Activated CD4-positive, alpha-beta memory T cell treated with anti-CD3 and anti-CD28 coated beads, Interleukin-2, amount 10 ng/mL, durations not matched to agents 7 days and 5 days (primary cell): ENCODE measurements around the gene NUP210L. TPM values are rescaled to one million over a fixed set of nuclear protein-coding genes. Genes with fewer than 3 reads are reported as not detected.
"Not testable (repeated sequence)": the region's sequence is repeated elsewhere in the genome, so short reads cannot be mapped to it uniquely, and the experiment has no call there.

Experiments
- CTCF ChIA-PET: fragments of 350-600 bp; sonication (Branson Sonifier 250); formaldehyde crosslinking; loops from one replicate; lab custom pipeline; 2021; ENCODE audit warnings: antibody characterized with exemption, inconsistent platforms; lab: Charles Lee
- POLR2A ChIA-PET: fragments of 350-600 bp; sonication (Branson Sonifier 250); formaldehyde crosslinking; loops from one replicate; lab custom pipeline; 2021; ENCODE audit warnings: antibody characterized with exemption; lab: Charles Lee
- DNase-seq: peaks from one replicate; pipeline ENCODE4 v3.0.0-alpha.2; 2020
- H3K27ac Mint-ChIP-seq: one replicate; pipeline ENCODE4 v1.8.0; 2021; ENCODE audit warnings: mild to moderate bottlenecking, mixed read lengths
- H3K27me3 Mint-ChIP-seq: one replicate; pipeline ENCODE4 v1.8.0; 2021; ENCODE audit warnings: mixed read lengths
- H3K36me3 Mint-ChIP-seq: one replicate; pipeline ENCODE4 v1.8.0; 2021; ENCODE audit warnings: low read depth, mixed read lengths
- H3K4me1 Mint-ChIP-seq: one replicate; pipeline ENCODE4 v1.8.0; 2021; ENCODE audit warnings: mixed read lengths
- H3K4me3 Mint-ChIP-seq: one replicate; pipeline ENCODE4 v1.8.0; 2021; ENCODE audit warnings: mild to moderate bottlenecking, mixed read lengths
- H3K9me3 Mint-ChIP-seq: one replicate; pipeline ENCODE4 v1.8.0; 2021; ENCODE audit warnings: mixed read lengths
- total RNA-seq, 2 experiments: library from RNA; stranded (reverse); gene quantifications; one replicate each; pipeline ENCODE4 v1.2.3, GENCODE V29; 2021

Gene NUP210L
- total RNA-seq, 2 experiments from 2014 or later = 0.05 to 0.08 TPM

DNA sequence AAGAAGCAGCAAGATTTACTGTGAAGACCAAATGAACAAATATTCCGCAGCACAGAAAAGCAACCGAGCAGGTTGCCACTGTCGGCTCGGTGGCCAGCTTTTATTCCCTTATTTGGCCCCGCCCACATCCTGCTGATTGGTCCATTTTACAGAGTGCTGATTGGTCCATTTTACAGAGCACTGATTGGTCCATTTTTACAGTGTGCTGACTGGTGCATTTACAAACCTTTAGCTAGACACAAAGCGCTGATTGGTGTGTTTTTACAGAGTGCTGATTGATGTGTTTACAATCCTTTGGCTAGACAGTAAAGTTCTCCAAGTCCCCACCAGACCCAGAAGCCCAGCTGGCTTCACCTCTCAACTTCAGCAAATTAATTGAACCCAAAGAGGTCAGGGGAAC is 71.8 kb downstream of the NUP210L start:
- H3K27ac Mint-ChIP-seq, H3K36me3 Mint-ChIP-seq, H3K4me3 Mint-ChIP-seq, POLR2A ChIA-PET, H3K9me3 Mint-ChIP-seq, H3K27me3 Mint-ChIP-seq, H3K4me1 Mint-ChIP-seq, CTCF ChIA-PET, DNase-seq: not testable (repeated sequence)

DNA sequence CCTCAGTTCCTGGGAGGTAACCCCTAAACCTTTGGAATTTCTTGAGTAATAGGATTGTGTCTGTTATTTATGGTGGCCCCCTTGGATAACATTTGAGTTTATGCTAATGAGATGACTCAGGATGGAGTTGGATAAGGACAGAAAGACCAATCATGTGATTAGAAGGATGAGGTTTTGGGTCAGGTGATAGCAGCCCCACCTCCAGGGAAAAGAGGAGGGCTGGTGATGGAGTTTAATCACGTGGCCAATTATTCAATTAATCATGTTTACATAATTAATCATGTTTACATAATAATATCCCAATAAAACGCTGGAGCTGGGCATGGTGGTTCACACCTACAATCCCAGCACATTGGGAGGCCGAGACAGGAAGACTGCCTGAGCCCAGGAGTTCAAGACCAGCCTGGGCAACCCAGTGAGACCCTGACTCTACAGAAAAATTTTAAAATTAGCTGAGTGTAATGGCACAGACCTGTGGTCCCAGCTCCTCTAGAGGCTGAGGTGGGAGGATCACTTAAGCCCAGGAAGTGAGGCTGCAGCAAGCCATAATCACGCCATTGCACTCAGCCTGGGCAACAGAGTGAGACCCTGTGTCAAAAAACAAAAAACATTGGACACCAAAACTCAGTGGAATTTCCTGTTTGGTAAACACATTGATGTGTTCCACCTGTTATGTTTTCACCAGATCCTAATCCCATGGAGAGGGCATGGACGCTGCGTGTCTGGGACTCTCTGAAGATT is 73.3 kb downstream of the NUP210L start:
- H3K9me3 Mint-ChIP-seq = peaks cover 7% of the 10 kb centered on the region
- peaks cover 3% of the 10 kb centered on the region for H3K36me3 Mint-ChIP-seq
- CTCF ChIA-PET = no interaction called here
- peaks cover 5% of the 10 kb centered on the region for H3K27me3 Mint-ChIP-seq
- POLR2A ChIA-PET = no interaction called here
- H3K4me1 Mint-ChIP-seq = no peaks in the 10 kb centered on the region
- H3K4me3 Mint-ChIP-seq = no peak overlapping the region
- no peak for DNase-seq
- no peak overlapping the region for H3K27ac Mint-ChIP-seq

DNA sequence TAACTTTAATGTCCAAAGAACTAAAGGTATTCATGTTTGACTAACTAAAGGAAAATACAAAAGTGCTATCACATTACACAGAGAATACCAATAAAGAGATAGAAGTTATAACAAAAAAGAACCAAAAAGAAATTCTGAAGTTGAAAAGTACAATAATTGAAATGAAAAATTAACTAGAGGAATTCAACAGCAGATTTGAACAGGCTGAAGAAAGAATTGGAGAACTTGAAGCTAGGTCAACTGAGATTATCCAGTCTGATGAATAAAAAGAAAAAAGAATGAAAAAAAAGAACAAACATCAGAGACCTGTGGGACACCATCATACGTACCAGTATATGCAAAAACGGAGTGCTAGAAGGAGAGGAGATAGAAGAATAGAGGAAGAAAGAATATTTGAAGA is 78.5 kb downstream of the NUP210L start:
- no peak overlapping the region for H3K27ac Mint-ChIP-seq
- no peak overlapping the region for H3K4me3 Mint-ChIP-seq
- peaks cover 11% of the 10 kb centered on the region for H3K27me3 Mint-ChIP-seq
- peaks cover 6% of the 10 kb centered on the region for H3K9me3 Mint-ChIP-seq
- ChIA-PET POLR2A (no interaction called here), CTCF (interaction anchor here (0.7 kb wide), 1 partner anchor 13 kb away, joined by 3 read pairs; no protein-coding TSS in a partner anchor)
- H3K36me3 Mint-ChIP-seq = peaks cover 4% of the 10 kb centered on the region
- DNase-seq = no peak
- no peaks in the 10 kb centered on the region for H3K4me1 Mint-ChIP-seq

DNA sequence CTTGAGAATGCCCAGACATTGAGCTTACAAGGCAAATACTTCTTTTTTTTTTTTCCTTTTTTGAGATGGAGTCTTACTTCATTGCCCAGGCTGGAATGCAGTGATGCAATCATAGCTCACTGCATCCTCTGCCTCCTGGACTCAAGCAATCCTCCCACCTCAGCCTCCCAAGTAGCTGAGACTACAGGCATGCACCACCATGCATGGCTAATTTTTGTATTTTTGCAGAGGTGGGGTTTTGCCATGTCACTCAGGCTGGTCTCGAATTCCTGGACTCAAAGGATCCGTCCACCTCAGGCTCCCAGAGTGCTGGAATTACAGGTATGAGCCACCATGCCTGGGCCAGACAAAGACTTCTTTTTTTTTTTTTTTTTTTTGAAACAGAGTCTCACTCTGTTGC is 79.1 kb downstream of the NUP210L start:
- Mint-ChIP-seq H3K4me3 (no peak overlapping the region), H3K27ac (no peak overlapping the region), H3K9me3 (peaks cover 6% of the 10 kb centered on the region), H3K36me3 (peaks cover 4% of the 10 kb centered on the region), H3K4me1 (no peaks in the 10 kb centered on the region), H3K27me3 (peaks cover 11% of the 10 kb centered on the region)
- ChIA-PET POLR2A (interaction anchor here (0.7 kb wide), 1 partner anchor 196 kb away, joined by 4 read pairs; no protein-coding TSS in a partner anchor), CTCF (interaction anchor here (0.7 kb wide), 1 partner anchor 12 kb away, joined by 3 read pairs; no protein-coding TSS in a partner anchor)
- DNase-seq = no peak

DNA sequence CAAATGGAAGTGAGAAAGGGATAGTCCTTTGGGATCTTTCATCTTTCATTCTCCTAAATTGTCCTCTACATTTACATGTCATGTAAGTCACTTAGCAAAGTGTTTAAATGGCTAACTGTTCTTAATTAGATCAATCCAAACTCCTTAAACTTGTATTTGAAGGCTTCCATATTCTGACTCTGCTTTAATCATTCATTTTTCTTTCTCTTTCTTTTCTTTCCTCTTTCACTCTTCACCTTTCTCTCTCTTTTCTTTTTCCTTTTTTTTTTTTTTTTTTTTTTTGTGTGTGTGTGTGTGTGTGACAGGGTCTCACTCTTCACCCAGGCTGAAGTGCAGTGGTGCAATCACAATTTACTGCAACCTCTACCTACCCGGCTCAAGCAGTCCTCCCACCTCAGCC is 92.6 kb downstream of the NUP210L start:
- peaks cover 9% of the 10 kb centered on the region for H3K27me3 Mint-ChIP-seq
- ChIA-PET POLR2A (no interaction called here), CTCF (no interaction called here)
- no peaks in the 10 kb centered on the region for H3K4me1 Mint-ChIP-seq
- no peaks in the 10 kb centered on the region for H3K36me3 Mint-ChIP-seq
- no peak for DNase-seq
- H3K27ac Mint-ChIP-seq = no peak overlapping the region
- H3K4me3 Mint-ChIP-seq = no peak overlapping the region
- H3K9me3 Mint-ChIP-seq = no peaks in the 10 kb centered on the region

DNA sequence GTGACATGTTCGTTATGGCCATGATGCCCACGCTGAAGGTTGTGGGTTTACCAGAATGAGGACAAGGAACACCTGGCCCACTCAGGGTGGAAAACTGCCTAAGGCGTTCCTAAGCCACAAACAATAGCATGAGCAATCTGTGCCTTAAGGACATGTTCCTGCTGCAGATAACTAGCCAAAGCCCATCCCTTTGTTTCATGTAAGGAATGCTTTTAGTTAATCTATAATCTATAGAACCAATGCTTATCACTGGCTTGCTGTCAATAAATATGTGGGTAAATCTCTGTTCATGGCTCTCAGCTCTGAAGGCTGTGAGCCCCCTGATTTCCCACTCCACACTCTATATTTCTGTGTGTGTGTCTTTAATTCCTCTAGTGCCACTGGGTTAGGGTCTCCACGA is 107.4 kb downstream of the NUP210L start:
- H3K4me1 Mint-ChIP-seq, H3K27ac Mint-ChIP-seq, DNase-seq, H3K4me3 Mint-ChIP-seq, H3K36me3 Mint-ChIP-seq, CTCF ChIA-PET, POLR2A ChIA-PET, H3K9me3 Mint-ChIP-seq: not testable (repeated sequence)
- peaks cover 26% of the 10 kb centered on the region for H3K27me3 Mint-ChIP-seq

DNA sequence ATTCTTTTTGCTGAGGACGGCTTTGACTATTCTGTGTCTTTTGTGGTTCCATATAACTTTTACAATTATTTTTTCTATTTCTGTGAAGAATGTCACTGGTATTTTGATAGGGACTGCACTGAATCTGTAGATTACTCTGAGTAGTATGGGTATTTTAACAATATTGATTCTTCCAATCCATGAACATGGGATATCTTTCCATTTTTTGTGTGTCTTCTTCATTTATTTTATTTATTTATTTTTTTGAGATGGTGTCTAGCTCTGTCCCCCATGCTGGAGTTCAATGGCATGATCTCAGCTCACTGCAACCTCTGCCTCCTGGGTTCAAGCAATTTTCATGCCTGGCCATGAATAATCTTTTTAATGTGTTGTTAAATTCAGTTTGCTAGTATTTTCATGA is 121.2 kb downstream of the NUP210L start:
- peaks cover 11% of the 10 kb centered on the region for H3K27me3 Mint-ChIP-seq
- CTCF ChIA-PET, H3K4me1 Mint-ChIP-seq: not testable (repeated sequence)

DNA sequence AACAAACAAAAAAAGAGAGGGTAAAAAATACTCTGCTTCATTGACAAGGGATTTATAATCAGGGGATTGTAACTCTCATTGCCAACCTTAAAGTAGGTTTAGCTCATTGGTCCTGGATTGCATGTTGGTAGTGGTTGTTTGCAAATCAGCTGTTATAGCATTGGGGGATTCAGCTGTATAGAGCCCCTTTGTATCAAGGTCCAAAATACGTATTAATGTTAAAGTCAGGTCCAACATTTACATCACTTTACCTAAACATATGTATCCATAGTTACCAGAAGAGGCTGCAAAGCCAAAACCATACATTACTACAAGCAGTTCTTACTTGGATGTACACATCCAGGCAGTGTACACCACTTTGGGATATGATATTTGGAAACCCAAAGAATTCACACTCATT is 134.9 kb downstream of the NUP210L start:
- ChIA-PET POLR2A (no interaction called here), CTCF (no interaction called here)
- no peaks in the 10 kb centered on the region for H3K36me3 Mint-ChIP-seq
- H3K4me3 Mint-ChIP-seq = no peak overlapping the region
- H3K9me3 Mint-ChIP-seq = no peaks in the 10 kb centered on the region
- no peak for DNase-seq
- no peak overlapping the region for H3K27ac Mint-ChIP-seq
- no peaks in the 10 kb centered on the region for H3K27me3 Mint-ChIP-seq
- no peaks in the 10 kb centered on the region for H3K4me1 Mint-ChIP-seq

More for the DNA sequence above, 121.2 kb downstream of the NUP210L start:
- H3K4me3 Mint-ChIP-seq, H3K36me3 Mint-ChIP-seq, DNase-seq, H3K27ac Mint-ChIP-seq, H3K9me3 Mint-ChIP-seq, POLR2A ChIA-PET: not testable (repeated sequence)

DNA sequence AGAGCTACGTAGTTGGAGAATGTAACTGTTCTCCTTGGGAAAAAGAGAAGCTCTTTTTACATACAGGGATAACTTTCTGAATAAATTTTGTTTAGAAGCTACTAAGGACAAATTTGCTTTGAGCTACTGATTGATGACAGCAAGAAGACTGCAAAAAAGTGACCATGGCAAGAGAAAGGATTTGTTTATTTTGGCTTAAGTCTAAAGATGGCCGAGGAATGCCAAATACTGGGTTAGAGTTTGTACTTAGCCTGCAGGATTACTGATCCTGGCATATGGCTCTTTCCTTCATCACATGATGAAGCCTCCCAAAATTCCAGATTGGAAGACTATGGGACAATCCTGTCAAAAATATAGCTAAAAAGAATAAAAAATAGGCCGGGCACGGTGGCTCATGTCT is 135.6 kb downstream of the NUP210L start:
- ChIA-PET POLR2A (no interaction called here), CTCF (no interaction called here)
- Mint-ChIP-seq H3K36me3 (no peaks in the 10 kb centered on the region), H3K27me3 (no peaks in the 10 kb centered on the region), H3K27ac (no peak overlapping the region), H3K4me1 (no peaks in the 10 kb centered on the region), H3K4me3 (no peak overlapping the region), H3K9me3 (no peaks in the 10 kb centered on the region)
- no peak for DNase-seq

DNA sequence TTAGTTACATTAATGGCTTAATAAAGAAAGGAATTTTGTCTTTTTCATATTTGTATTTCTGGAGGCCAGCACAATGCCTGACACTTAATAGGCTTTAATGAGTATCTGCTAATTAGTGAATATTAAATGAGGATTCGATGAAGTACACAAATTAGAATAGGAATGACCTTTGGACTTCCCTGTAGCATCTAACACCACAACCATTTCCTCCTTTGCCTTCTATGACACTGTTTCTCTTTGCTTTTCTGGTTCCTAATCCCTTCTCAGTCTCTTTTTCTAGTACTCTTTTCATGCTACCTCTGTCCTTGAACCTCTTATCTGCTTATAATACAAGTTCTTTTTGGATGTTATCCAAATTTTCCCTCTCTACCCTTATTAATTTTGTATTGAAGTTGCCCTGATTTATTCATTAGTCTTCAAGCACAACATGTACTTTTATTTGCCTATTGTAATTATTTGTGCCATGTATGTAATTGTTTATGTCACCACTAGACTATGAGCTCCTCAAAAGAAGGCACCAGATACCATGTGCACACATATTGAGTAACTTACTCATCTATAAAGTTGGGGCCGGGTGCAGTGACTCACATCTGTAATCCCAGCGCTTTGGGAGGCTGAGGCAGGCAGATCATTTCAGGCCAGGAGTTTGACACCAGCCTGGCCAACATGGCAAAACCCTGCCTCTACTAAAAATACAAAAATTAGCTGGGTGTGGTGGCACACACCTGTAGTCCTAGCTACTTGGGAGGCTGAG is 140.5 kb downstream of the NUP210L start:
- H3K4me1 Mint-ChIP-seq = no peaks in the 10 kb centered on the region

DNA sequence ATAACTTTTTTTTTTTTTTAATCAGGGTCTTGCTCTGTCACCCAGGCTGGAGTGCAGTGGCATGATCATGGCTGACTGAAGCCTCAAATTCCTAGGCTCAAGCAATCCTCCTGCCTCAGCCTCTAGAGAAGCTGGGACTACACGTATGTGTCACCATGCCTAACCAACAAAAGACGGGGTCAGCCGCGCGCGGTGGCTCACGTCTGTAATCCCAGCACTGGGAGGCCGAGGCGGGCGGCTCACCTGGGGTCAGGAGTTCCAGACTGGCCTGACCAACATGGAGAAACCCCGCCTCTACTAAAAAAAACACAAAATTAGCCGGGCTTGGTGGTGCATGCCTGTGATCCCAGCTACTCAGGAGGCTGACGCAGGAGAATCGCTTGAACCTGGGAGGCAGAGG is 142.3 kb downstream of the NUP210L start:
- H3K27me3 Mint-ChIP-seq, H3K9me3 Mint-ChIP-seq, H3K27ac Mint-ChIP-seq, DNase-seq, CTCF ChIA-PET, H3K36me3 Mint-ChIP-seq, H3K4me3 Mint-ChIP-seq, H3K4me1 Mint-ChIP-seq: not testable (repeated sequence)
- POLR2A ChIA-PET = interaction anchor here (1.4 kb wide), 1 partner anchor 22 kb away, joined by 4 read pairs; the partner anchor contains the start of gene RPS27

More for the DNA sequence above, 140.5 kb downstream of the NUP210L start:
- no peak overlapping the region for H3K4me3 Mint-ChIP-seq
- H3K27ac Mint-ChIP-seq = no peak overlapping the region
- H3K9me3 Mint-ChIP-seq = no peaks in the 10 kb centered on the region
- H3K27me3 Mint-ChIP-seq = no peaks in the 10 kb centered on the region
- DNase-seq = no peak
- no peaks in the 10 kb centered on the region for H3K36me3 Mint-ChIP-seq
- ChIA-PET POLR2A (interaction anchor here (0.6 kb wide), 1 partner anchor 37 kb away, joined by 3 read pairs; the partner anchor contains the start of gene JTB), CTCF (no interaction called here)

DNA sequence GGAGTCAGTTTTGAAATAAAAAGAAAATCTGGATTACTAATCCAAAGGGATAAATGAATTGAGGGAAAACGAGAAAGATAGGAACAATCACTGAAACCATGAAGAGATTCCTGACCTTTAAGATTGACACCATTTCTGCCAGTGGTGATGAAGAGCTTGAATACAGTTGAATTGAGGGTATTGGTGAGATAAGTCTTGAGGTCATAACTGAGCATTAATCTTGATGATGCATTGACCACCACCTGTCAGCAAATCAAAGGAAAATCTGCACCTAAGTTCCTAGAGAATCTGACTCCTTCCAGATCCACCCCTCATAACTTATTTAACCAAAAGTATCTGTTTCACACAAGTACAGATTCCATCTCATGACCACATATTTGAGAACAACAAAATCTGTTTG is 142.7 kb downstream of the NUP210L start:
- H3K36me3 Mint-ChIP-seq = no peaks in the 10 kb centered on the region
- CTCF ChIA-PET = no interaction called here

DNA sequence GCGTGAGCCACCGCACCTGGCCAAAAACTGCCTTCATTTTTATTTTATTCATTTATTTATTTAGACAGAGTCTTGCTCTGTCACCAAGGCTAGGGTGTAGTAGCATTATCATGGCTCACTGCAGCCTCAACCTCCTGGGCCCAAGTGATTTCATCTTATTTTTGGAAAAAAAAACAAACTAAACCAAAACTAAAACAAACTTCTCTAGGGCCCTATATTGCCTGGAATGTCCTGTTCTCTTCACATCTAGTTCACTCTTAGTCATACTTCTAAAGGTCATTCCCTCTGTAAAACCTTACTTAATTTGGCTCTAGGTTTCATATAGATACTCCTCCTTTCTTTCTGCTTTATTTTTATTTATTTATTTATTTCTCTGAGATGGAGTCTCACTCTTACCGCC is 148.7 kb downstream of the NUP210L start:
- ChIA-PET CTCF (no interaction called here), POLR2A (no interaction called here)
- Mint-ChIP-seq H3K36me3 (no peaks in the 10 kb centered on the region), H3K4me3 (no peak overlapping the region), H3K27me3 (no peaks in the 10 kb centered on the region), H3K27ac (no peak overlapping the region), H3K4me1 (no peaks in the 10 kb centered on the region), H3K9me3 (no peaks in the 10 kb centered on the region)
- no peak for DNase-seq

More for the DNA sequence above, 142.7 kb downstream of the NUP210L start:
- H3K9me3 Mint-ChIP-seq = no peaks in the 10 kb centered on the region
- no peak overlapping the region for H3K4me3 Mint-ChIP-seq
- H3K27me3 Mint-ChIP-seq = no peaks in the 10 kb centered on the region
- no peaks in the 10 kb centered on the region for H3K4me1 Mint-ChIP-seq
- H3K27ac Mint-ChIP-seq = no peak overlapping the region
- POLR2A ChIA-PET = interaction anchor here (1.4 kb wide), 1 partner anchor 22 kb away, joined by 4 read pairs; the partner anchor contains the start of gene RPS27
- no peak for DNase-seq
